H1 (cell line): ENCODE measurements around the gene FOXC2. TPM values are rescaled to one million over a fixed set of nuclear protein-coding genes. Genes with fewer than 3 reads are reported as not detected.

Experiments
- CTCF ChIA-PET: fragments of 300-600 bp; sonication (Branson Sonifier 250); formaldehyde crosslinking; loops from one replicate; lab custom pipeline; 2021; ENCODE audit not compliant: partially characterized antibody; lab: Charles Lee
- POLR2A ChIA-PET: fragments of 300-600 bp; sonication (Branson Sonifier 250); formaldehyde crosslinking; loops from one replicate; lab custom pipeline; 2021; ENCODE audit warnings: inconsistent platforms; ENCODE audit not compliant: partially characterized antibody; lab: Charles Lee
- DNase-seq, 2 experiments: peaks; one replicate each; pipeline versions ENCODE4 v3.0.0 to v3.0.0-alpha.2; 2010 to 2022; ENCODE audit warnings: low spot score in 2 of 2, low read depth in 1 of 2, mixed read lengths in 1 of 2
- FAIRE-seq: peaks from 2 replicates; lab custom pipeline; 2011; peaks lifted over from hg19 to GRCh38; lab: Jason Lieb, UNC
- H2AFZ ChIP-seq: 2 replicates; pipeline ENCODE4 v1.8.1; 2012; ENCODE audit warnings: low read length, inconsistent platforms
- H2AK5ac ChIP-seq: 2 replicates; pipeline ENCODE4 v1.6.1; 2013; ENCODE audit warnings: low read depth, low read length
- H2BK120ac ChIP-seq: replicated peaks from 2 replicates; pipeline ENCODE3; 2013; ENCODE audit warnings: low read depth, low read length, inconsistent platforms
- H2BK12ac ChIP-seq: 2 replicates; pipeline ENCODE4 v1.6.1; 2013; ENCODE audit warnings: low read depth, low read length
- H2BK15ac ChIP-seq: 2 replicates; pipeline ENCODE4 v1.6.1; 2013; ENCODE audit warnings: low read length
- H2BK20ac ChIP-seq: 2 replicates; pipeline ENCODE4 v1.6.1; 2013; ENCODE audit warnings: low read length
- H2BK5ac ChIP-seq: 2 replicates; pipeline ENCODE4 v1.6.1; 2013; ENCODE audit warnings: low read depth, low read length
- H3K14ac ChIP-seq: 2 replicates; pipeline ENCODE4 v1.6.1; 2013; ENCODE audit warnings: inconsistent platforms; ENCODE audit not compliant: insufficient read length
- H3K18ac ChIP-seq: 2 replicates; pipeline ENCODE4 v1.6.1; 2013; ENCODE audit warnings: low read length; ENCODE audit errors: extremely low read depth
- H3K23ac ChIP-seq: 2 replicates; pipeline ENCODE4 v1.6.1; 2013; ENCODE audit warnings: inconsistent platforms; ENCODE audit not compliant: insufficient read length
- H3K23me2 ChIP-seq: 2 replicates; pipeline ENCODE4 v1.6.1; 2013; ENCODE audit warnings: low read depth, low read length
- H3K27ac ChIP-seq: 2 replicates; pipeline ENCODE4 v1.6.1; 2011; ENCODE audit warnings: low read depth, low read length, inconsistent platforms
- H3K27me3 ChIP-seq, 4 experiments: replicated peaks in 1 of 4; 1 replicate in 1 of 4; 2 replicates in 3 of 4; pipeline versions ENCODE4 v1.6.1 to v1.8.1; 2011 to 2013; ENCODE audit warnings: low read length in 3 of 4, mild to moderate bottlenecking in 3 of 4, inconsistent platforms in 2 of 4, mixed read lengths in 2 of 4, moderate library complexity in 1 of 4; ENCODE audit not compliant: control insufficient read depth in 3 of 4, insufficient read depth in 3 of 4; ENCODE audit errors: extremely low read depth in 1 of 4
- H3K36me3 ChIP-seq, 4 experiments: 2 replicates each; pipeline versions ENCODE4 v1.6.1 to v1.8.1; 2011 to 2013; ENCODE audit warnings: mild to moderate bottlenecking in 4 of 4, low read length in 3 of 4, moderate library complexity in 2 of 4, control low read depth in 1 of 4, inconsistent platforms in 1 of 4; ENCODE audit not compliant: insufficient read depth in 4 of 4, control insufficient read depth in 2 of 4
- H3K4ac ChIP-seq: replicated peaks from 2 replicates; pipeline ENCODE3; 2013; ENCODE audit warnings: low read length, low read depth, mixed read lengths, inconsistent platforms; ENCODE audit not compliant: insufficient read length
- H3K4me1 ChIP-seq, 4 experiments: replicated peaks in 1 of 4; 1 replicate in 1 of 4; 2 replicates in 3 of 4; pipeline versions ENCODE4 v1.6.1 to v1.8.1; 2011 to 2013; ENCODE audit warnings: low read length in 3 of 4, inconsistent platforms in 2 of 4, mixed read lengths in 1 of 4; ENCODE audit not compliant: insufficient read depth in 4 of 4, control insufficient read depth in 3 of 4
- H3K4me2 ChIP-seq, 2 experiments: 2 replicates each; pipeline versions ENCODE4 v1.6.1 to v1.8.1; 2011 to 2013; ENCODE audit warnings: low read depth in 2 of 2, low read length in 2 of 2, control low read depth in 1 of 2, inconsistent platforms in 1 of 2, mild to moderate bottlenecking in 1 of 2; ENCODE audit not compliant: insufficient read depth in 1 of 2
- H3K4me3 ChIP-seq, 4 experiments: fragments of 200-600, 300-600 bp in 1 of 4; sonication (generic), shearing (Covaris generic), sonication (Bioruptor Twin) in 1 of 4; 2 replicates each; pipeline versions ENCODE4 v1.5.1 to v1.8.1; 2011 to 2016; ENCODE audit warnings: low read length in 4 of 4, low read depth in 3 of 4, control low read depth in 2 of 4, inconsistent platforms in 2 of 4, mild to moderate bottlenecking in 2 of 4, mixed read lengths in 1 of 4, moderate library complexity in 1 of 4; ENCODE audit not compliant: insufficient read depth in 2 of 4; ENCODE audit errors: extremely low read depth in 1 of 4
- H3K56ac ChIP-seq: replicated peaks from 2 replicates; pipeline ENCODE3; 2013; ENCODE audit warnings: low read depth, mild to moderate bottlenecking, mixed read lengths, low read length, inconsistent platforms; ENCODE audit not compliant: insufficient read length
- H3K79me1 ChIP-seq: 2 replicates; pipeline ENCODE4 v1.6.1; 2013; ENCODE audit warnings: low read depth, low read length, control low read depth
- H3K79me2 ChIP-seq, 2 experiments: 2 replicates each; pipeline versions ENCODE4 v1.6.1 to v1.8.1; 2012 to 2013; ENCODE audit warnings: low read length in 2 of 2, mild to moderate bottlenecking in 2 of 2, inconsistent platforms in 1 of 2; ENCODE audit not compliant: insufficient read depth in 2 of 2, control insufficient read depth in 1 of 2
- H3K9ac ChIP-seq, 4 experiments: replicated peaks in 1 of 4; 1 replicate in 1 of 4; 2 replicates in 3 of 4; pipeline versions ENCODE4 v1.6.1 to v1.8.1; 2011 to 2013; ENCODE audit warnings: low read depth in 3 of 4, low read length in 3 of 4, control low read depth in 2 of 4, mild to moderate bottlenecking in 2 of 4, moderate library complexity in 2 of 4, inconsistent platforms in 1 of 4; ENCODE audit errors: extremely low read depth in 1 of 4
- H3K9me3 ChIP-seq, 2 experiments: 2 replicates each; pipeline versions ENCODE4 v1.6.1 to v1.8.1; 2012 to 2013; ENCODE audit warnings: mild to moderate bottlenecking in 2 of 2, moderate library complexity in 2 of 2, control low read depth in 1 of 2, inconsistent platforms in 1 of 2, low read depth in 1 of 2, low read length in 1 of 2, mixed read lengths in 1 of 2; ENCODE audit not compliant: insufficient read depth in 2 of 2
- H4K20me1 ChIP-seq, 2 experiments: replicated peaks in 1 of 2; 2 replicates each; pipeline versions ENCODE3 to v1.8.1; 2011 to 2013; ENCODE audit warnings: inconsistent platforms in 2 of 2, low read length in 2 of 2, mild to moderate bottlenecking in 1 of 2; ENCODE audit not compliant: insufficient read depth in 2 of 2, control insufficient read depth in 1 of 2
- H4K5ac ChIP-seq: 2 replicates; pipeline ENCODE4 v1.6.1; 2013; ENCODE audit warnings: low read length, low read depth, mixed read lengths, inconsistent platforms; ENCODE audit not compliant: insufficient read length
- H4K8ac ChIP-seq: 2 replicates; pipeline ENCODE4 v1.8.0; 2013; ENCODE audit warnings: mild to moderate bottlenecking, moderate library complexity, low read length, inconsistent platforms; ENCODE audit not compliant: insufficient read depth; ENCODE audit errors: extremely low read depth
- H4K91ac ChIP-seq: replicated peaks from 2 replicates; pipeline ENCODE3; 2013; ENCODE audit warnings: low read length, mixed read lengths, inconsistent platforms; ENCODE audit not compliant: insufficient read length
- BACH1 ChIP-seq: IDR thresholded peaks from 2 replicates; pipeline ENCODE4 v1.6.1; 2012; ENCODE audit warnings: low read length, improper control_type of control experiment
- PHF8 ChIP-seq: fragments of 200-600 bp; sonication (generic); conservative IDR thresholded peaks from 2 replicates; pipeline ENCODE4 v1.7.1; 2012; ENCODE audit warnings: low read depth, mild to moderate bottlenecking, inconsistent platforms, low read length, moderate library complexity
- RAD21 ChIP-seq, 2 experiments: IDR thresholded peaks in 1 of 2; conservative IDR thresholded peaks in 1 of 2; 2 replicates each; pipeline ENCODE4 v1.6.1; 2011; ENCODE audit warnings: low read depth in 2 of 2, low read length in 2 of 2, improper control_type of control experiment in 1 of 2, inconsistent platforms in 1 of 2, mild to moderate bottlenecking in 1 of 2, moderate library complexity in 1 of 2
- RFX5 ChIP-seq: IDR thresholded peaks from 2 replicates; pipeline ENCODE4 v1.6.1; 2011; ENCODE audit warnings: low read depth, low read length, improper control_type of control experiment, borderline replicate concordance
- TAF1 ChIP-seq: IDR thresholded peaks from 2 replicates; pipeline ENCODE4 v1.6.1; 2011; ENCODE audit warnings: mild to moderate bottlenecking, low read depth, low read length
- ZNF274 ChIP-seq: IDR thresholded peaks from 2 replicates; pipeline ENCODE4 v1.7.0; 2012; ENCODE audit warnings: low read length, borderline replicate concordance; ENCODE audit errors: extremely low read depth
- WGBS, 2 experiments: shearing (Covaris generic) in 1 of 2; methylation state at CpG; one replicate each; pipeline versions ENCODE4 v1.1.6 to v1.1.7; 2013 to 2015; ENCODE audit warnings: low lambda C conversion rate in 2 of 2, mixed read lengths in 2 of 2, inconsistent platforms in 1 of 2, low coverage in 1 of 2, missing lambda C conversion rate in 1 of 2; ENCODE audit not compliant: insufficient replicate concordance in 2 of 2, insufficient coverage in 1 of 2, insufficient read length in 1 of 2; ENCODE audit errors: extremely low coverage in 1 of 2, missing lambda C conversion rate in 1 of 2; 5-methylcytosine and 5-hydroxymethylcytosine counted together
- polyA plus RNA-seq, 7 experiments: library from polyadenylated mRNA; depleted of rRNA in 3 of 7; stranded (reverse) in 5 of 7; unstranded in 2 of 7; fragments of >200 nt in 5 of 7; fragments of 200-250 nt in 2 of 7; gene quantifications; 1 replicate in 5 of 7; 2 replicates in 1 of 7; 4 replicates in 1 of 7; pipeline versions ENCODE4 v1.2.1 to v1.2.3, GENCODE V29; 2011 to 2013; ENCODE audit warnings: missing spikeins in 2 of 7, mixed read lengths in 2 of 7
- total RNA-seq: library from RNA; stranded (reverse); fragmentation: NEBNext Ultra II Directional; extraction: Animal tissue kit (Norgen Biotek cat#: 25700); gene quantifications from 2 replicates; pipeline ENCODE4 v1.2.1, GENCODE V29; 2021
- TF ChIP-seq, protein P1 (sequence below): IDR thresholded peaks from 2 replicates; pipeline ENCODE4 v1.6.1; 2012; ENCODE audit warnings: low read length, inconsistent platforms
- TF ChIP-seq, protein P2 (sequence below): IDR thresholded peaks from 2 replicates; pipeline ENCODE4 v1.6.1; 2011; ENCODE audit warnings: low read depth, mild to moderate bottlenecking, low read length; ENCODE audit not compliant: insufficient read depth
- TF ChIP-seq, protein P3 (sequence below): IDR thresholded peaks from 2 replicates; pipeline ENCODE4 v1.6.1; 2012; ENCODE audit warnings: inconsistent platforms

Gene FOXC2
- total and polyA plus RNA-seq, 2 of the 8 experiments (the other 6 are each of a cell fraction or from before 2014, with no cell fraction given): 0.09 TPM; not detected in 1

- POLR2A ChIA-PET: no interaction called here
- Histone ChIP-seq H3K79me1 (no peaks in the 10 kb centered on the region), H2BK120ac (no peak overlapping the region)
- no peak for TF ChIP-seq BACH1
- TF ChIP-seq, protein P1, sequence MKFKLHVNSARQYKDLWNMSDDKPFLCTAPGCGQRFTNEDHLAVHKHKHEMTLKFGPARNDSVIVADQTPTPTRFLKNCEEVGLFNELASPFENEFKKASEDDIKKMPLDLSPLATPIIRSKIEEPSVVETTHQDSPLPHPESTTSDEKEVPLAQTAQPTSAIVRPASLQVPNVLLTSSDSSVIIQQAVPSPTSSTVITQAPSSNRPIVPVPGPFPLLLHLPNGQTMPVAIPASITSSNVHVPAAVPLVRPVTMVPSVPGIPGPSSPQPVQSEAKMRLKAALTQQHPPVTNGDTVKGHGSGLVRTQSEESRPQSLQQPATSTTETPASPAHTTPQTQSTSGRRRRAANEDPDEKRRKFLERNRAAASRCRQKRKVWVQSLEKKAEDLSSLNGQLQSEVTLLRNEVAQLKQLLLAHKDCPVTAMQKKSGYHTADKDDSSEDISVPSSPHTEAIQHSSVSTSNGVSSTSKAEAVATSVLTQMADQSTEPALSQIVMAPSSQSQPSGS: no peak
- TF ChIP-seq, protein P2, sequence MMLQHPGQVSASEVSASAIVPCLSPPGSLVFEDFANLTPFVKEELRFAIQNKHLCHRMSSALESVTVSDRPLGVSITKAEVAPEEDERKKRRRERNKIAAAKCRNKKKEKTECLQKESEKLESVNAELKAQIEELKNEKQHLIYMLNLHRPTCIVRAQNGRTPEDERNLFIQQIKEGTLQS: no peak
- TF ChIP-seq TAF1: no peak
- TF ChIP-seq PHF8: no peak
- TF ChIP-seq ZNF274: no peak
- no peak for TF ChIP-seq RFX5
- TF ChIP-seq, protein P3, sequence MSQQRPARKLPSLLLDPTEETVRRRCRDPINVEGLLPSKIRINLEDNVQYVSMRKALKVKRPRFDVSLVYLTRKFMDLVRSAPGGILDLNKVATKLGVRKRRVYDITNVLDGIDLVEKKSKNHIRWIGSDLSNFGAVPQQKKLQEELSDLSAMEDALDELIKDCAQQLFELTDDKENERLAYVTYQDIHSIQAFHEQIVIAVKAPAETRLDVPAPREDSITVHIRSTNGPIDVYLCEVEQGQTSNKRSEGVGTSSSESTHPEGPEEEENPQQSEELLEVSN: no peak
- TF ChIP-seq RAD21 (IDR thresholded peaks at IDR 0.05 in 1 of 2, conservative IDR thresholded peaks at IDR 0.05 in 1 of 2; ENCODE audit: low read depth in 2 of 2, low read length in 2 of 2): no peak
Measured at GRCh38 chr16:86604436-86605193, 38.0 kb downstream of the FOXC2 start.

More at GRCh38 chr16:86604436-86605193, 38.0 kb downstream of the FOXC2 start:
- Histone ChIP-seq H2BK15ac (no peak overlapping the region), H2AFZ (no peak overlapping the region), H2BK5ac (no peak overlapping the region), H4K5ac (no peak overlapping the region), H3K9me3 (no peaks in the 10 kb centered on the region), H3K56ac (no peak overlapping the region), H3K9ac (no peak overlapping the region), H3K23me2 (no peaks in the 10 kb centered on the region), H3K36me3 (no peaks in the 10 kb centered on the region), H3K18ac (no peak overlapping the region), H2AK5ac (no peak overlapping the region), H3K14ac (no peak overlapping the region), H3K23ac (no peak overlapping the region), H4K20me1 (no peaks in the 10 kb centered on the region), H3K4ac (no peak overlapping the region), H3K79me2 (no peaks in the 10 kb centered on the region), H3K4me1 (no peaks in the 10 kb centered on the region), H3K27ac (no peak overlapping the region), H4K8ac (no peak overlapping the region), H2BK20ac (no peak overlapping the region), H2BK12ac (no peak overlapping the region), H3K4me2 (no peak overlapping the region), H4K91ac (no peak overlapping the region), H3K27me3 (no peaks in the 10 kb centered on the region), H3K4me3 (no peak overlapping the region)
- CTCF ChIA-PET: interaction anchor here (0.6 to 1.5 kb wide), 4 partner anchors 14 to 189 kb away, joined by 3 to 4 read pairs (median 4); no protein-coding TSS in a partner anchor
- WGBS, 2 experiments: 90% methylated on average over 14 of the region's 16 CpGs; no CpG with 5 or more reads in 1 of the 2 experiments
- no peak for FAIRE-seq
- no peak for DNase-seq
